Keratinocyte (primary cell): ENCODE data around the gene EEA1. TPM values are rescaled to one million over a fixed set of nuclear protein-coding genes. Genes with fewer than 3 reads are reported as not detected.

Source experiments
- DNase-seq: peaks from one replicate; pipeline ENCODE4 v3.0.0-alpha.2; 2011; ENCODE audit warnings: low read depth, missing footprints, low spot score
- FAIRE-seq: peaks from 2 replicates; lab custom pipeline; 2011; peaks lifted over from hg19 to GRCh38; lab: Jason Lieb, UNC
- H2AFZ ChIP-seq: 2 replicates; pipeline ENCODE4 v1.6.0; 2012; ENCODE audit warnings: low read length, control low read depth, inconsistent platforms; ENCODE audit not compliant: control insufficient read depth
- H3K27ac ChIP-seq: 2 replicates; pipeline ENCODE4 v1.5.1; 2011; ENCODE audit warnings: low read length; ENCODE audit not compliant: control insufficient read depth, insufficient read depth
- H3K27me3 ChIP-seq: 3 replicates; pipeline ENCODE4 v1.6.0; 2011; ENCODE audit warnings: low read length; ENCODE audit not compliant: control insufficient read depth, insufficient read depth; ENCODE audit errors: extremely low read depth
- H3K36me3 ChIP-seq, 2 experiments: 2 replicates in 1 of 2; 3 replicates in 1 of 2; pipeline ENCODE4 v1.5.1; 2011; ENCODE audit warnings: low read length in 2 of 2, mild to moderate bottlenecking in 1 of 2; ENCODE audit not compliant: control insufficient read depth in 2 of 2, insufficient read depth in 2 of 2; ENCODE audit errors: extremely low read depth in 1 of 2
- H3K4me1 ChIP-seq: 3 replicates; pipeline ENCODE4 v1.5.1; 2011; ENCODE audit warnings: low read length; ENCODE audit not compliant: control insufficient read depth, insufficient read depth; ENCODE audit errors: extremely low read depth
- H3K4me2 ChIP-seq: 3 replicates; pipeline ENCODE4 v1.6.0; 2011; ENCODE audit warnings: low read depth, low read length; ENCODE audit not compliant: control insufficient read depth, insufficient read depth; ENCODE audit errors: extremely low read depth
- H3K4me3 ChIP-seq, 3 experiments: fragments of 200-600 bp in 1 of 3; sonication (generic) in 1 of 3; 2 replicates in 2 of 3; 3 replicates in 1 of 3; pipeline ENCODE4 v1.5.1; 2011 to 2016; ENCODE audit warnings: low read length in 3 of 3, mild to moderate bottlenecking in 3 of 3, control low read depth in 2 of 3, inconsistent platforms in 1 of 3, low read depth in 1 of 3, mixed read lengths in 1 of 3, mixed run types in 1 of 3, moderate library complexity in 1 of 3; ENCODE audit not compliant: control insufficient read depth in 2 of 3, insufficient read depth in 2 of 3; ENCODE audit errors: extremely low read depth in 1 of 3
- H3K79me2 ChIP-seq: 2 replicates; pipeline ENCODE4 v1.6.0; 2012; ENCODE audit warnings: low read length; ENCODE audit not compliant: control insufficient read depth, insufficient read depth
- H3K9ac ChIP-seq: 3 replicates; pipeline ENCODE4 v1.6.0; 2011; ENCODE audit warnings: low read length; ENCODE audit not compliant: control insufficient read depth, insufficient read depth; ENCODE audit errors: extremely low read depth
- H3K9me1 ChIP-seq: 3 replicates; pipeline ENCODE4 v1.6.0; 2011; ENCODE audit warnings: low read length; ENCODE audit not compliant: control insufficient read depth, insufficient read depth; ENCODE audit errors: extremely low read depth
- H3K9me3 ChIP-seq: 2 replicates; pipeline ENCODE4 v1.5.1; 2012; ENCODE audit warnings: low read depth, low read length; ENCODE audit not compliant: control insufficient read depth
- H4K20me1 ChIP-seq: 3 replicates; pipeline ENCODE4 v1.6.0; 2011; ENCODE audit warnings: low read length; ENCODE audit not compliant: control insufficient read depth, insufficient read depth; ENCODE audit errors: extremely low read depth
- EZH2 ChIP-seq: IDR thresholded peaks from one replicate; pipeline ENCODE4 v1.6.1; 2012; ENCODE audit warnings: inconsistent platforms, mild to moderate bottlenecking, low read length, moderate library complexity
- dilution Hi-C: fragments of 300-500 bp; cut with MboI; formaldehyde crosslinking; loops from one replicate; pipeline ENCODE4 v1.7.0; 2020; ENCODE audit warnings: low sequenced_read_pairs; ENCODE audit not compliant: extremely low pct_ligation_motif_present
- polyA plus RNA-seq, 5 experiments: library from polyadenylated mRNA; depleted of rRNA in 3 of 5; stranded (reverse) in 3 of 5; stranded (forward) in 1 of 5; unstranded in 1 of 5; fragments of >200 nt; gene quantifications; 1 replicate in 1 of 5; 2 replicates in 3 of 5; 3 replicates in 1 of 5; pipeline versions ENCODE4 v1.2.1 to v1.2.3, GENCODE V29; 2011 to 2012; ENCODE audit warnings: missing spikeins in 2 of 5, low read depth in 1 of 5, low replicate concordance in 1 of 5
- TF ChIP-seq, protein P1 (sequence below), 3 experiments: IDR thresholded peaks in 1 of 3; conservative IDR thresholded peaks in 1 of 3; optimal IDR thresholded peaks in 1 of 3; 2 replicates in 2 of 3; 3 replicates in 1 of 3; pipeline versions ENCODE3 to v1.5.1; 2011; ENCODE audit warnings: low read length in 3 of 3, mild to moderate bottlenecking in 3 of 3, moderate library complexity in 2 of 3, control low read depth in 1 of 3, inconsistent platforms in 1 of 3; ENCODE audit not compliant: insufficient read depth in 2 of 3; ENCODE audit errors: extremely low read depth in 1 of 3

EEA1 gene
- polyA plus RNA-seq, 1 donor (not counting 4 experiments of a cell fraction or from before 2014, with no cell fraction given): 14.3 TPM

DNA sequence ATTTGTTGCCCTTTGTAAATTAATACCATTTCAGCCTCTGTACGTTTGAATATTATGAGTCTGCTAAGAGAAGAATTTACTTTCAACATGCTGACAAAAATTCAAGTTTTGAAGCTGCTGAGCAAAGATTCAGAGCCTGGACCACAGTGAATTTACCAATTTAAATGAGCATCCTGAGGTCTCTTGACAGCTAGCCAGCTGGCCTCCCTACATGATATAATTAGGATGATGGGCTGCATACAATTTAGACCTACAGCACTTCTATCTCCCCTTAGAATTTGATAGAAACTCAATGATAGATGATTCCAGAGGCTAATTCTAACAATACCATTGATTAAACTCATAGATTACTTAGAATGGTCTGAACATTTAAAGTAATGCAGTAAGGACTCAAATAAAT is 10.0 kb upstream of the EEA1 start:
- Histone ChIP-seq H3K9ac (peak overlapping the region; percentile 7), H4K20me1 (no peaks in the 10 kb centered on the region), H3K36me3 (no peaks in the 10 kb centered on the region), H3K27ac (peak overlapping the region; percentile 86), H2AFZ (no peak overlapping the region), H3K4me3 (no peak overlapping the region), H3K9me1 (no peaks in the 10 kb centered on the region), H3K9me3 (no peaks in the 10 kb centered on the region), H3K4me2 (peak overlapping the region; percentile 30), H3K27me3 (no peaks in the 10 kb centered on the region), H3K4me1 (peaks cover 20% of the 10 kb centered on the region), H3K79me2 (no peaks in the 10 kb centered on the region)
- no peak for DNase-seq
- no peak for FAIRE-seq
- dilution Hi-C loops: no loop called here
- no peak for TF ChIP-seq EZH2
- TF ChIP-seq, protein P1, sequence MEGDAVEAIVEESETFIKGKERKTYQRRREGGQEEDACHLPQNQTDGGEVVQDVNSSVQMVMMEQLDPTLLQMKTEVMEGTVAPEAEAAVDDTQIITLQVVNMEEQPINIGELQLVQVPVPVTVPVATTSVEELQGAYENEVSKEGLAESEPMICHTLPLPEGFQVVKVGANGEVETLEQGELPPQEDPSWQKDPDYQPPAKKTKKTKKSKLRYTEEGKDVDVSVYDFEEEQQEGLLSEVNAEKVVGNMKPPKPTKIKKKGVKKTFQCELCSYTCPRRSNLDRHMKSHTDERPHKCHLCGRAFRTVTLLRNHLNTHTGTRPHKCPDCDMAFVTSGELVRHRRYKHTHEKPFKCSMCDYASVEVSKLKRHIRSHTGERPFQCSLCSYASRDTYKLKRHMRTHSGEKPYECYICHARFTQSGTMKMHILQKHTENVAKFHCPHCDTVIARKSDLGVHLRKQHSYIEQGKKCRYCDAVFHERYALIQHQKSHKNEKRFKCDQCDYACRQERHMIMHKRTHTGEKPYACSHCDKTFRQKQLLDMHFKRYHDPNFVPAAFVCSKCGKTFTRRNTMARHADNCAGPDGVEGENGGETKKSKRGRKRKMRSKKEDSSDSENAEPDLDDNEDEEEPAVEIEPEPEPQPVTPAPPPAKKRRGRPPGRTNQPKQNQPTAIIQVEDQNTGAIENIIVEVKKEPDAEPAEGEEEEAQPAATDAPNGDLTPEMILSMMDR (optimal IDR thresholded peaks at IDR 0.05 in 1 of 3, IDR thresholded peaks at IDR 0.05 in 1 of 3, conservative IDR thresholded peaks at IDR 0.05 in 1 of 3; ENCODE audit: extremely low read depth in 1 of 3, insufficient read depth in 2 of 3, low read length in 3 of 3): no peak

- H3K9me3 ChIP-seq: no peaks in the 10 kb centered on the region
- no peaks in the 10 kb centered on the region for H4K20me1 ChIP-seq
- H3K27ac ChIP-seq: peak overlapping the region; percentile 86
- no peak for TF ChIP-seq EZH2
- TF ChIP-seq, protein P1 (optimal IDR thresholded peaks at IDR 0.05 in 1 of 3, IDR thresholded peaks at IDR 0.05 in 1 of 3, conservative IDR thresholded peaks at IDR 0.05 in 1 of 3; ENCODE audit: extremely low read depth in 1 of 3, insufficient read depth in 2 of 3, low read length in 3 of 3): no peak
- no peaks in the 10 kb centered on the region for H3K36me3 ChIP-seq
- H3K4me3 ChIP-seq: no peak overlapping the region
- H3K9me1 ChIP-seq: no peaks in the 10 kb centered on the region
- H3K79me2 ChIP-seq: no peaks in the 10 kb centered on the region
- FAIRE-seq (peak; percentile 72), DNase-seq (peak; percentile 95)
- dilution Hi-C loops: no loop called here
- H3K9ac ChIP-seq: peak overlapping the region; percentile 63
- H3K4me2 ChIP-seq: peak overlapping the region; percentile 30
- H3K27me3 ChIP-seq: no peaks in the 10 kb centered on the region
- no peak overlapping the region for H2AFZ ChIP-seq
- H3K4me1 ChIP-seq: peaks cover 20% of the 10 kb centered on the region
Measured at GRCh38 chr12:92938638-92939037, 9.5 kb upstream of the EEA1 start.
